Measurements from ENCODE around the gene ADCYAP1. TPM values are rescaled to one million over a fixed set of nuclear protein-coding genes. Genes with fewer than 3 reads are reported as not detected.

The ADCYAP1 gene
- total and polyA plus RNA-seq, 8 donors: 0.98 to 36.3 (median 3.4) TPM

GRCh38 chr18:905948-906415, 1.3 kb downstream of the ADCYAP1 start:
- FAIRE-seq (no peak), ATAC-seq (no peak), DNase-seq (peak in 2 of 6 donors; percentile 13 to 63)
- peaks cover 0 to 18% (median 8%) of the 10 kb centered on the region in 3 donors for H3K4me1 ChIP-seq
- no peaks in the 10 kb centered on the region for H3K36me3 ChIP-seq
- H3K27me3 ChIP-seq: peaks cover 7 to 77% (median 19%) of the 10 kb centered on the region in 4 donors
- no peaks in the 10 kb centered on the region for H3K9me3 ChIP-seq
- H3K4me3 ChIP-seq: no peak overlapping the region
- 1 to 6% methylated on average over 24 to 26 of the region's 26 CpGs for WGBS, 2 donors
- intact Hi-C loops (cut with DNase I): no loop called here
- no peak for TF ChIP-seq CTCF (IDR thresholded peaks at IDR 0.05)
- no peak overlapping the region for H3K27ac ChIP-seq

GRCh38 chr18:906416-907114, 1.9 kb downstream of the ADCYAP1 start:
- Histone ChIP-seq H3K4me1 (peaks cover 0 to 18% (median 8%) of the 10 kb centered on the region in 3 donors), H3K4me3 (peak overlapping the region in 2 of 4 donors; percentile 34 to 51), H3K27me3 (peaks cover 7 to 78% (median 19%) of the 10 kb centered on the region in 4 donors), H3K27ac (no peak overlapping the region), H3K36me3 (no peaks in the 10 kb centered on the region), H3K9me3 (no peaks in the 10 kb centered on the region)
- TF ChIP-seq CTCF (IDR thresholded peaks at IDR 0.05): no peak
- 5% methylated on average over 47 of the region's 47 CpGs for whole genome bisulfite sequencing, 2 donors
- intact Hi-C loops (cut with DNase I): no loop called here
- DNase-seq (peak in 3 of 6 donors; percentile 24 to 70 (median 60)), FAIRE-seq (no peak), ATAC-seq (peak in 2 of 4 donors; percentile 2 to 8)

GRCh38 chr18:907115-907884, 2.6 kb downstream of the ADCYAP1 start:
- DNase-seq: peak in 4 of 6 donors; percentile 33 to 75 (median 54)
- 2% methylated on average over 66 to 75 of the region's 75 CpGs for WGBS, 2 donors

More at GRCh38 chr18:907115-907884, 2.6 kb downstream of the ADCYAP1 start:
- ATAC-seq: peak; percentile 67 to 80 (median 75)
- H3K4me3 ChIP-seq: peak overlapping the region in 3 of 4 donors; percentile 19 to 51 (median 34)
- intact Hi-C loops (cut with DNase I): no loop called here
- H3K27ac ChIP-seq: no peak overlapping the region
- no peaks in the 10 kb centered on the region for H3K9me3 ChIP-seq
- H3K4me1 ChIP-seq: peaks cover 0 to 18% (median 8%) of the 10 kb centered on the region in 3 donors
- peaks cover 7 to 82% (median 19%) of the 10 kb centered on the region in 4 donors for H3K27me3 ChIP-seq
- no peak for TF ChIP-seq CTCF (IDR thresholded peaks at IDR 0.05)
- no peak for FAIRE-seq
- H3K36me3 ChIP-seq: no peaks in the 10 kb centered on the region
